G401 (cell line): ENCODE results near the gene USP13. TPM values are rescaled to one million over a fixed set of nuclear protein-coding genes. Genes with fewer than 3 reads are reported as not detected.
"Not testable (repeated sequence)": the region's sequence is repeated elsewhere in the genome, so short reads cannot be mapped to it uniquely, and the experiment has no call there.

Source experiments
- DNase-seq: peaks from one replicate; pipeline ENCODE4 v3.0.0-alpha.2; 2015; ENCODE audit warnings: low spot score
- in situ Hi-C: cut with HindIII; loops from 2 replicates; pipeline ENCODE4 v1.10.0; 2016; ENCODE audit warnings: low sequenced_read_pairs, mixed read lengths
- total RNA-seq: library from RNA; depleted of rRNA; stranded (reverse); fragments of >200 nt; shearing (Covaris generic); gene quantifications from 2 replicates; pipeline ENCODE4 v1.2.3, GENCODE V29; 2014

Gene USP13
- total RNA-seq, 1 experiment from 2014 or later: 13.3 TPM

- DNase-seq, in situ Hi-C loops: not testable (repeated sequence)
Observed at GRCh38 chr3:179683286-179683685, 30.4 kb downstream of the USP13 start.

- no peak for DNase-seq
- in situ Hi-C loops: no loop called here
Observed at GRCh38 chr3:179687967-179688535, 35.2 kb downstream of the USP13 start.

GRCh38 chr3:179688850-179689249 is 36.0 kb downstream of the USP13 start:
- in situ Hi-C loops: no loop called here
- no peak for DNase-seq

- DNase-seq: no peak
- in situ Hi-C loops: no loop called here
Observed at GRCh38 chr3:179694731-179695130, 41.9 kb downstream of the USP13 start.

GRCh38 chr3:179695672-179696313 is 43.0 kb downstream of the USP13 start:
- in situ Hi-C loops: no loop called here

GRCh38 chr3:179697736-179698332 is 45.0 kb downstream of the USP13 start:
- in situ Hi-C loops: no loop called here

More at GRCh38 chr3:179695672-179696313, 43.0 kb downstream of the USP13 start:
- DNase-seq: no peak

GRCh38 chr3:179700716-179701115 is 47.9 kb downstream of the USP13 start:
- in situ Hi-C loops: no loop called here

More at GRCh38 chr3:179697736-179698332, 45.0 kb downstream of the USP13 start:
- no peak for DNase-seq

GRCh38 chr3:179701176-179701827 is 48.5 kb downstream of the USP13 start:
- DNase-seq: no peak
- in situ Hi-C loops: no loop called here

More at GRCh38 chr3:179700716-179701115, 47.9 kb downstream of the USP13 start:
- DNase-seq: no peak

GRCh38 chr3:179702271-179702947 is 49.6 kb downstream of the USP13 start:
- DNase-seq: peak; percentile 88
- in situ Hi-C loops: no loop called here

- peak; percentile 62 for DNase-seq
- in situ Hi-C loops: no loop called here
Observed at GRCh38 chr3:179703816-179704215, 51.0 kb downstream of the USP13 start.

- no peak for DNase-seq
- in situ Hi-C loops: no loop called here
Observed at GRCh38 chr3:179706233-179706632, 53.4 kb downstream of the USP13 start.

- in situ Hi-C loops: no loop called here
- no peak for DNase-seq
Observed at GRCh38 chr3:179710079-179710478, 57.2 kb downstream of the USP13 start.

- no peak for DNase-seq
- in situ Hi-C loops: no loop called here
Observed at GRCh38 chr3:179713643-179714090, 60.8 kb downstream of the USP13 start.

- in situ Hi-C loops: no loop called here
- no peak for DNase-seq
Observed at GRCh38 chr3:179715582-179715981, 62.7 kb downstream of the USP13 start.

- in situ Hi-C loops: no loop called here
- DNase-seq: no peak
Observed at GRCh38 chr3:179716226-179716625, 63.4 kb downstream of the USP13 start.

- in situ Hi-C loops: no loop called here
- DNase-seq: no peak
Observed at GRCh38 chr3:179716811-179717210, 64.0 kb downstream of the USP13 start.

- in situ Hi-C loops: no loop called here
Observed at GRCh38 chr3:179717219-179717618, 64.4 kb downstream of the USP13 start.

GRCh38 chr3:179719048-179719734 is 66.4 kb downstream of the USP13 start:
- no peak for DNase-seq
- in situ Hi-C loops: no loop called here

More at GRCh38 chr3:179717219-179717618, 64.4 kb downstream of the USP13 start:
- DNase-seq: no peak

GRCh38 chr3:179720196-179720595 is 67.4 kb downstream of the USP13 start:
- DNase-seq: no peak
- in situ Hi-C loops: no loop called here
